Measurements from ENCODE around the gene KDSR. TPM values are rescaled to one million over a fixed set of nuclear protein-coding genes. Genes with fewer than 3 reads are reported as not detected.

Gene KDSR
- total RNA-seq, 4 donors from 2014 or later = 11.2 to 18.6 (median 14.4) TPM

- in situ Hi-C loops (cut with MboI; ENCODE audit: low sequenced_read_pairs in 4 of 4) = loop anchor here in 3 of 4 donors (5.0 to 25.0 kb wide), 4 partner anchors 91 to 632 kb away; partner anchors contain the start of gene PHLPP1 (in 1 of the 3)
- intact Hi-C loops (cut with DNase I; ENCODE audit: low total_unique reads) = no loop called here
- no peaks in the 10 kb centered on the region for H3K27me3 ChIP-seq
- no peak for DNase-seq
- TF ChIP-seq POLR2A (IDR thresholded peaks at IDR 0.05) = no peak
- TF ChIP-seq, protein P1, sequence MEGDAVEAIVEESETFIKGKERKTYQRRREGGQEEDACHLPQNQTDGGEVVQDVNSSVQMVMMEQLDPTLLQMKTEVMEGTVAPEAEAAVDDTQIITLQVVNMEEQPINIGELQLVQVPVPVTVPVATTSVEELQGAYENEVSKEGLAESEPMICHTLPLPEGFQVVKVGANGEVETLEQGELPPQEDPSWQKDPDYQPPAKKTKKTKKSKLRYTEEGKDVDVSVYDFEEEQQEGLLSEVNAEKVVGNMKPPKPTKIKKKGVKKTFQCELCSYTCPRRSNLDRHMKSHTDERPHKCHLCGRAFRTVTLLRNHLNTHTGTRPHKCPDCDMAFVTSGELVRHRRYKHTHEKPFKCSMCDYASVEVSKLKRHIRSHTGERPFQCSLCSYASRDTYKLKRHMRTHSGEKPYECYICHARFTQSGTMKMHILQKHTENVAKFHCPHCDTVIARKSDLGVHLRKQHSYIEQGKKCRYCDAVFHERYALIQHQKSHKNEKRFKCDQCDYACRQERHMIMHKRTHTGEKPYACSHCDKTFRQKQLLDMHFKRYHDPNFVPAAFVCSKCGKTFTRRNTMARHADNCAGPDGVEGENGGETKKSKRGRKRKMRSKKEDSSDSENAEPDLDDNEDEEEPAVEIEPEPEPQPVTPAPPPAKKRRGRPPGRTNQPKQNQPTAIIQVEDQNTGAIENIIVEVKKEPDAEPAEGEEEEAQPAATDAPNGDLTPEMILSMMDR (IDR thresholded peaks at IDR 0.05 in 4 of 5, conservative IDR thresholded peaks at IDR 0.05 in 1 of 5) = no peak
- H3K36me3 ChIP-seq = peaks cover 0 to 60% of the 10 kb centered on the region in 2 donors
- no peaks in the 10 kb centered on the region for H3K9me3 ChIP-seq
- H3K27ac ChIP-seq = no peak overlapping the region
- no peak overlapping the region for H3K4me3 ChIP-seq
- ATAC-seq = no peak
- peaks cover 17 to 20% of the 10 kb centered on the region in 2 donors for H3K4me1 ChIP-seq
Measured at GRCh38 chr18:63344263-63344662, 22.7 kb downstream of the KDSR start.

- DNase-seq (no peak), ATAC-seq (no peak)
- Histone ChIP-seq H3K36me3 (peaks cover 0 to 56% of the 10 kb centered on the region in 2 donors), H3K9me3 (no peaks in the 10 kb centered on the region), H3K27me3 (no peaks in the 10 kb centered on the region), H3K4me1 (peaks cover 17 to 20% of the 10 kb centered on the region in 2 donors), H3K4me3 (no peak overlapping the region), H3K27ac (no peak overlapping the region)
- in situ Hi-C loops (cut with MboI; ENCODE audit: low sequenced_read_pairs in 4 of 4) = loop anchor here in 3 of 4 donors (5.0 to 25.0 kb wide), 4 partner anchors 93 to 630 kb away; partner anchors contain the start of gene PHLPP1 (in 1 of the 3)
- intact Hi-C loops (cut with DNase I; ENCODE audit: low total_unique reads) = no loop called here
- TF ChIP-seq POLR2A (IDR thresholded peaks at IDR 0.05) = no peak
- TF ChIP-seq, protein P1 (IDR thresholded peaks at IDR 0.05 in 4 of 5, conservative IDR thresholded peaks at IDR 0.05 in 1 of 5) = no peak
Measured at GRCh38 chr18:63342206-63342605, 24.8 kb downstream of the KDSR start.

GRCh38 chr18:63339920-63340484 is 27.0 kb downstream of the KDSR start:
- TF ChIP-seq, protein P1 (IDR thresholded peaks at IDR 0.05 in 4 of 5, conservative IDR thresholded peaks at IDR 0.05 in 1 of 5) = peak; percentile 10 to 50 (median 24)
- no peak for TF ChIP-seq POLR2A (IDR thresholded peaks at IDR 0.05)
- in situ Hi-C loops (cut with MboI; ENCODE audit: low sequenced_read_pairs in 4 of 4) (loop anchor here (5.0 to 25.0 kb wide), 5 partner anchors 95 to 628 kb away; partner anchors contain the start of gene PHLPP1 (in 1 of the 4)), intact Hi-C loops (cut with DNase I; ENCODE audit: low total_unique reads) (loop anchor here (5.0 kb wide), 1 partner anchor 323 kb away; no protein-coding TSS in a partner anchor)
- H3K4me1 ChIP-seq = peaks cover 0 to 4% of the 10 kb centered on the region in 2 donors
- H3K9me3 ChIP-seq = no peaks in the 10 kb centered on the region
- no peak for DNase-seq
- no peak overlapping the region for H3K4me3 ChIP-seq
- peaks cover 0 to 69% of the 10 kb centered on the region in 2 donors for H3K36me3 ChIP-seq
- ATAC-seq = no peak
- no peaks in the 10 kb centered on the region for H3K27me3 ChIP-seq
- no peak overlapping the region for H3K27ac ChIP-seq

- H3K9me3 ChIP-seq = no peaks in the 10 kb centered on the region
- ATAC-seq (peak; percentile 63 to 70), DNase-seq (no peak)
- H3K36me3 ChIP-seq = peaks cover 0 to 60% of the 10 kb centered on the region in 2 donors
- TF ChIP-seq, protein P1 (IDR thresholded peaks at IDR 0.05 in 4 of 5, conservative IDR thresholded peaks at IDR 0.05 in 1 of 5) = no peak
- TF ChIP-seq POLR2A (IDR thresholded peaks at IDR 0.05) = no peak
- intact Hi-C loops (cut with DNase I; ENCODE audit: low total_unique reads) = loop anchor here (5.0 kb wide), 1 partner anchor 319 kb away; no protein-coding TSS in a partner anchor
- peak overlapping the region in 2 of 4 donors; percentile 2 to 15 for H3K27ac ChIP-seq
- in situ Hi-C loops (cut with MboI; ENCODE audit: low sequenced_read_pairs in 4 of 4) = loop anchor here in 3 of 4 donors (5.0 to 25.0 kb wide), 3 partner anchors 101 to 624 kb away; partner anchors contain the start of gene PHLPP1 (in 1 of the 3)
- no peaks in the 10 kb centered on the region for H3K27me3 ChIP-seq
- no peaks in the 10 kb centered on the region for H3K4me1 ChIP-seq
- H3K4me3 ChIP-seq = no peak overlapping the region
Measured at GRCh38 chr18:63336366-63337099, 30.5 kb downstream of the KDSR start.

Measured in gastrocnemius medialis (tissue), 4 donors.